Astrocyte of the cerebellum (primary cell): ENCODE data around the gene TMTC1.
"Not testable (repeated sequence)": the region's sequence is repeated elsewhere in the genome, so short reads cannot be mapped to it uniquely, and the experiment has no call there.

ENCODE experiments used
- DNase-seq: peaks from one replicate; pipeline ENCODE4 v3.0.0-alpha.2; 2011; ENCODE audit warnings: low read depth
- H3K4me3 ChIP-seq: 2 replicates; pipeline ENCODE4 v1.5.1; 2011; ENCODE audit warnings: mild to moderate bottlenecking, low read depth, low read length, moderate library complexity
- in situ Hi-C: cut with HindIII; loops from 2 replicates; pipeline ENCODE4 v1.10.0; 2017; ENCODE audit warnings: low sequenced_read_pairs
- TF ChIP-seq, protein P1 (sequence below): IDR thresholded peaks from 2 replicates; pipeline ENCODE4 v1.5.1; 2012; ENCODE audit warnings: low read length, low read depth, moderate library complexity, mild to moderate bottlenecking; ENCODE audit errors: missing control alignments

TMTC1 gene

DNA sequence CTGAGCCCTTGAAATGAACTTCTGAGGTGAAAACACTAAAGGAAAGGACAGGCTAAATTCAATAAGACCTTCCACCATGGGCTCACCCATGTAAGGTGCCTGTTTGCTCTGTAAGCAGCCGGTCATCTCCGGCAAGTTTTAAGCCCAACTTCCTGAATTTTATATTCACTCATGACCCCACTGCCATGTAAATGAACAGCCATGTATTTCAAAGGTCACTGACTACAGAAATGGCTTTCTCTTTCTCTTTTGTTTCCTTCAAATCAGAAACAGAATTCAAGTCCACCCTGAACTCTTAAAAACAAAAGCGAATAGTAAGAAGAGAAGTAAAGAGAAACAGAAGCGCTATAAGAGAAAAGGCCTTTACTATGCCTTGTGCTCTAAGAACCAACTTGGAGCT lies 224.5 kb downstream of the TMTC1 start:
- no peak overlapping the region for H3K4me3 ChIP-seq
- DNase-seq, result no peak
- TF ChIP-seq, protein P1, sequence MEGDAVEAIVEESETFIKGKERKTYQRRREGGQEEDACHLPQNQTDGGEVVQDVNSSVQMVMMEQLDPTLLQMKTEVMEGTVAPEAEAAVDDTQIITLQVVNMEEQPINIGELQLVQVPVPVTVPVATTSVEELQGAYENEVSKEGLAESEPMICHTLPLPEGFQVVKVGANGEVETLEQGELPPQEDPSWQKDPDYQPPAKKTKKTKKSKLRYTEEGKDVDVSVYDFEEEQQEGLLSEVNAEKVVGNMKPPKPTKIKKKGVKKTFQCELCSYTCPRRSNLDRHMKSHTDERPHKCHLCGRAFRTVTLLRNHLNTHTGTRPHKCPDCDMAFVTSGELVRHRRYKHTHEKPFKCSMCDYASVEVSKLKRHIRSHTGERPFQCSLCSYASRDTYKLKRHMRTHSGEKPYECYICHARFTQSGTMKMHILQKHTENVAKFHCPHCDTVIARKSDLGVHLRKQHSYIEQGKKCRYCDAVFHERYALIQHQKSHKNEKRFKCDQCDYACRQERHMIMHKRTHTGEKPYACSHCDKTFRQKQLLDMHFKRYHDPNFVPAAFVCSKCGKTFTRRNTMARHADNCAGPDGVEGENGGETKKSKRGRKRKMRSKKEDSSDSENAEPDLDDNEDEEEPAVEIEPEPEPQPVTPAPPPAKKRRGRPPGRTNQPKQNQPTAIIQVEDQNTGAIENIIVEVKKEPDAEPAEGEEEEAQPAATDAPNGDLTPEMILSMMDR, result no peak
- in situ Hi-C loops, result no loop called here

DNA sequence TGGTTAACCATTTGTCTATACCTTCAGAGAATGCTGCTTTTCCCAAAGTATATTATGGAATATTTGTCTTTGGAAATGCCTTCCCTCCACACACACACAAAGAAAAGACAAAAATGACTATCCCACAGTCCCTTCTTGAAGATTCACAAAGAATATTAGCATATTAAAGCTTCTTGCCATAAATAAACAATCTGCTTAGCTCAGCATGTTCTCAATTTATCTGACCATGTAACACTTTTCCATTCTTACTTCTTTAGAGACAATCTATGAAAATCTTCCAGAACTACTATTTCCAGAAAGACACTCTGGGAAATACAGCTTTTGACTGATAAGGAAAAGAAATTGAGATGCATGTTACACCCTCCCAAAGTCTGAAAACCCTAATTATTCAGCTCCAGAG lies 227.4 kb downstream of the TMTC1 start:
- H3K4me3 ChIP-seq, result no peak overlapping the region
- in situ Hi-C loops, result no loop called here
- no peak for DNase-seq
- TF ChIP-seq, protein P1, result no peak

DNA sequence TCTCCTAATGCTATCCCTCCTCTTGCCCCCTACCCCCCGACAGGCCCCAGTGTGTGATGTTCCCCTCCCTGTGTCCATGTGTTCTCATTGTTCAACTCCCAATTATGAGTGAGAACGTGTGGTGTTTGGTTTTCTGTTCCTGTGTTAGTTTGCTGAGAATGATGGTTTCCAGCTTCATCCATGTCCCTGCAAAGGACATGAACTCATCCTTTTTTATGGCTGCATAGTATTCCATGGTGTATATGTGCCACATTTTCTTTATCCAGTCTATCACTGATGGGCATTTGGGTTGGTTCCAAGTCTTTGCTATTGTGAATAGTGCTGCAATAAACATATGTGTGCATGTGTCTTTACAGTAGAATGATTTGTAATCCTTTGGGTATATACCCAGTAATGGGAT lies 228.3 kb downstream of the TMTC1 start:
- in situ Hi-C loops, result not testable (repeated sequence)

DNA sequence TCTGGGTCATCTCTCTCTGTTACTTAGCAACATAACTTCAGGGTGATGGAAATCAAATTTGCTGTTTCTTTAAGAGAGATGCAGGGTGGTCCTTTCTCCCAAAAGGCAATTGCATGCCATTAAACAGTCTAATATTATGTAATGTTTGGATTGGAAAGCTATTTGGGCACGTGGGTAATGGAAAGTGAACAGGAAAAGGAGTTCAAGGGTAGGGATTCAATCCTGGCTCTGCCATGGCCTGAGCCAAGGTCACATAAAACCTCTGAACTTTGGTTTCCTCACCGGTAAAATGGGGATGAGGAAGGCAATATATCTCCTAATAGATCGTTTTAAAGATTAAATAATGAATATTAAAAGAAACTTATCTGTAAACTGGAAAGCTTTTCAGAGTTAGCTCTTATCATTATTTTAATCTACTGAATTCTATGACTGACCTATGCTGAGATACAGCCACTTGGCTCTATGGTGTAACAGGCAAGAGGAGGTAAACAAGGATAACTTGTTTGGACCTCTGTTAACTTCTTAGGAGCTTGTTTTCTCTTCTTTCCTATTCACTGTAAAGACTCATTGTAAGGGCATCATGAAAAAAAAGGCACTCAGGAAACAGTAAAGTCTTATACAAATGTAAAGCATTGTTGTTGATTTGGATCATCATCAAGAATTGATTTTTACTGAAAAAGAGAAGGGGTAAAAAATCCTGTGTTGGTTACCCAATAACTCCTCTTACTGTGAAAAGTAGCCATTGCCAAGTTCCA lies 230.6 kb downstream of the TMTC1 start:
- H3K4me3 ChIP-seq, result no peak overlapping the region
- TF ChIP-seq, protein P1, result no peak
- in situ Hi-C loops, result no loop called here
- no peak for DNase-seq

More for the DNA sequence above, 228.3 kb downstream of the TMTC1 start:
- not testable (repeated sequence) for DNase-seq, H3K4me3 ChIP-seq

DNA sequence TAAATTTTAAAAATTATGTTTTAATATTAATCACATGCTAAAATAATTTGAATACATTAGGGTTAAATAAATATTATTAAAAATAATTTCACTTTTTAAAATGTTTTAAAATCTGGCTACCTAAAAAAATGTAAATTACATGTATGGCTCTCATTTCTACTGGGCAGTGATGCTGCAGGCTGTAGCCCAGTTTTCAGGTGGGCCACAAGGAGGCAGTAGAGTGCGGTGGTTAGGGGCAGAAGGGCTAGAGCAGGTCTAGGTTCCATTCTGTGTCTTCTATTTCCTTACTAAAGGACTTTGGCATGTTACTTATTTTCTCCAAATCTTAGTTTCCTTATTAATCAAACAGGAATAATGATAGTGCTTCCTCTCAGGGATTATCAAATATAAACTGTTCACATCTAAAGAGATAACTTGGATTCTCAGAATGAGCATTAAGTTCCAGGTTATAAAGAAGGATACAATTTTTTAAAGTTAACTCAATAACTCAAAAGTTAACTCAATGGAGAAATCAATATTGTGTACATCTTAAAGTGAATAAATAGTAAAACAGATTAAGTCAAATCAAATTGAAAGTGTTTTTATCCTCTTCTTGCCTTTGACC lies 231.3 kb downstream of the TMTC1 start:
- no peak for DNase-seq
- no peak overlapping the region for H3K4me3 ChIP-seq
- in situ Hi-C loops, result no loop called here
- TF ChIP-seq, protein P1, result peak; percentile 96

DNA sequence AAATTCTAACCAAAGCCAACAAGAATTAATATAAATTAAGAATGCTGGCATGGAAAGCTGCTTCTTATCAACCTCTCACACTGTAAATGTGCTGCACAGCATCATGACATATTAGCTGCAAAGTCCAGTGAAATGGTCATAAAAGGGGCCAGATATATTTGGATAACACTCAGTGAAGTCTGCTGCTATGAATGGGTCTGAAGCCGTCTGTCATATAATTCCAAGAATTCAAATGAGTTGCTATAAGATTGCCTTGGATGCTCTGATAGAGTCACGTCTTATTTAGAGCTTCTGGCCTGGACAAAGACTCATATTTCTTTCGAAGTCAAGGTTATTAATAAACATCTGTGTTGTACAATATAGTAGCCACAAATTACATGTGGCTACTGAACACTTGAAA lies 231.9 kb downstream of the TMTC1 start:
- TF ChIP-seq, protein P1, result no peak
- H3K4me3 ChIP-seq, result no peak overlapping the region
- DNase-seq, result no peak
- in situ Hi-C loops, result no loop called here

DNA sequence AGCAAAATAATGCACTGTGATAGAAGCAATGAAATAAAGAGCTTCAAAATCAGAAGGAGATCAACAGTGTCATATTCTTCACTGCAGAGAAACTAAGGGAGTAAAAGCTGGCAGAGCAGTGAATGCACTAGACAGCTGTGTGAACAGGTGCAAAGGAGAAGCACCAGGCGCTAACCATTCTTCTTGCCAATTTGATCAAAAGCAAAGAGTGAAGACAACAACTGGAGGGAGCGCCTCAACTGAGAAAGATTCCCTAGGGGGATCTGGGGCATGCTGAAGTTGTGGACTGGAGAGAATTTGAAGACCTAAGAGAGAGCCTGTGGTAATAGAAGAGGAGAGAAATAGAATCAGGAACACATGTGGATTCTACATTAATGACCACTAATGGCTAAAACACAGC lies 235.9 kb downstream of the TMTC1 start:
- in situ Hi-C loops, result no loop called here
- H3K4me3 ChIP-seq, result no peak overlapping the region
- TF ChIP-seq, protein P1, result no peak
- no peak for DNase-seq
